Fibroblast of lung (primary cell): ENCODE measurements around the gene SLC15A5. TPM values are rescaled to one million over a fixed set of nuclear protein-coding genes. Genes with fewer than 3 reads are reported as not detected.

Experiments
- DNase-seq, 2 donors: peaks; one replicate each; pipeline versions ENCODE4 v3.0.0 to v3.0.0-alpha.2; 2010; ENCODE audit warnings: low read depth in 2 of 2
- H2AFZ ChIP-seq: 2 replicates; pipeline ENCODE4 v1.5.1; 2012; ENCODE audit warnings: low read length, control low read depth, inconsistent platforms
- H3K27ac ChIP-seq: 2 replicates; pipeline ENCODE4 v1.5.1; 2011; ENCODE audit warnings: low read length, control low read depth; ENCODE audit not compliant: insufficient read depth
- H3K27me3 ChIP-seq: 2 replicates; pipeline ENCODE4 v1.5.1; 2011; ENCODE audit warnings: mild to moderate bottlenecking, low read length; ENCODE audit not compliant: control insufficient read depth, insufficient read depth
- H3K36me3 ChIP-seq: 2 replicates; pipeline ENCODE4 v1.5.1; 2011; ENCODE audit warnings: low read length; ENCODE audit not compliant: control insufficient read depth, insufficient read depth
- H3K4me1 ChIP-seq: 2 replicates; pipeline ENCODE4 v1.5.1; 2011; ENCODE audit warnings: low read length; ENCODE audit not compliant: control insufficient read depth, insufficient read depth; ENCODE audit errors: extremely low read depth
- H3K4me2 ChIP-seq: 2 replicates; pipeline ENCODE4 v1.5.1; 2011; ENCODE audit warnings: low read length, control low read depth; ENCODE audit not compliant: insufficient read depth; ENCODE audit errors: extremely low read depth
- H3K4me3 ChIP-seq, 4 experiments: fragments of 200-600 bp in 1 of 4; sonication (generic) in 1 of 4; replicated peaks in 1 of 4; 2 replicates each; pipeline ENCODE4 v1.5.1; 2011 to 2016; ENCODE audit warnings: low read length in 4 of 4, low read depth in 3 of 4, mild to moderate bottlenecking in 3 of 4, control low read depth in 2 of 4, inconsistent platforms in 1 of 4, mixed read lengths in 1 of 4; ENCODE audit not compliant: insufficient read depth in 1 of 4; ENCODE audit errors: control extremely low read depth in 1 of 4
- H3K79me2 ChIP-seq: 2 replicates; pipeline ENCODE4 v1.5.1; 2012; ENCODE audit warnings: mild to moderate bottlenecking, low read length, inconsistent platforms; ENCODE audit not compliant: control insufficient read depth, insufficient read depth
- H3K9ac ChIP-seq: 2 replicates; pipeline ENCODE4 v1.5.1; 2011; ENCODE audit warnings: mild to moderate bottlenecking, low read length, control low read depth; ENCODE audit not compliant: insufficient read depth
- H3K9me3 ChIP-seq: 2 replicates; pipeline ENCODE4 v1.5.1; 2012; ENCODE audit warnings: low read depth, low read length; ENCODE audit not compliant: control insufficient read depth, insufficient read depth
- H4K20me1 ChIP-seq: 2 replicates; pipeline ENCODE4 v1.5.1; 2011; ENCODE audit warnings: low read length; ENCODE audit not compliant: control insufficient read depth, insufficient read depth; ENCODE audit errors: extremely low read depth
- CTCF ChIP-seq, 2 donors: IDR thresholded peaks in 1 of 2; conservative IDR thresholded peaks in 1 of 2; 1 replicate in 1 of 2; 2 replicates in 1 of 2; pipeline ENCODE4 v1.5.1; 2011 to 2012; ENCODE audit warnings: low read length in 2 of 2, control low read depth in 1 of 2, inconsistent platforms in 1 of 2, low read depth in 1 of 2, mild to moderate bottlenecking in 1 of 2
- EZH2 ChIP-seq: IDR thresholded peaks from 2 replicates; pipeline ENCODE4 v1.5.1; 2012; ENCODE audit warnings: low read length, control low read depth, mild to moderate bottlenecking; ENCODE audit errors: missing control alignments
- polyA plus RNA-seq, 2 donors: library from polyadenylated mRNA; depleted of rRNA in 1 of 2; stranded (reverse) in 1 of 2; unstranded in 1 of 2; fragments of >200 nt; gene quantifications; 2 replicates each; pipeline ENCODE4 v1.2.1, GENCODE V29; 2011 to 2012; ENCODE audit warnings: missing spikeins in 1 of 2
- total RNA-seq: library from RNA; depleted of rRNA; stranded (reverse); fragments of >200 nt; gene quantifications from 2 replicates; pipeline ENCODE4 v1.2.1, GENCODE V29; 2014

SLC15A5 gene
- total and polyA plus RNA-seq, 2 donors (not counting 1 experiment from before 2014, with no cell fraction given): not detected

DNA sequence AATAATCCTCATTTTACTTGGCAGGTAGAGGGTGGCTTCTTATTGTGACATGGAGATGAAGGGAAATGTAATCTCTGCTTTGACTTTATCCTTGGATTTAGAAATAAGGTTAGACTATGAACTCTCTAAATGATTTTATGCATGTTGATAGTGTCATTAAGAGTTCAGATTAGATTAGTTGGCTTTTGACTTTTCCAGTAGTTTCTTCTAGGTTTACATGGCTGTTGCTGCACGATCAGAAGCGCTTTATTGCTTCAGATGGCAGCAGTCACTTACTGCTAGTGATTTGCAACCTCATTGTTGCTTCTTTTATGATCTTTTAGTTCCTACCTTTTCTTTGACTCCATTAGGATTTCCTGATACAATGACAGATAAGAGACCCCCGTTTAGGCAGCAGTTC, 32.3 kb downstream of the SLC15A5 start:
- Histone ChIP-seq H2AFZ (no peak overlapping the region), H3K9ac (no peak overlapping the region), H4K20me1 (no peaks in the 10 kb centered on the region), H3K9me3 (no peaks in the 10 kb centered on the region), H3K27ac (no peak overlapping the region), H3K4me1 (no peaks in the 10 kb centered on the region), H3K36me3 (no peaks in the 10 kb centered on the region), H3K79me2 (no peaks in the 10 kb centered on the region), H3K4me2 (no peak overlapping the region), H3K27me3 (no peaks in the 10 kb centered on the region), H3K4me3 (no peak overlapping the region)
- TF ChIP-seq CTCF (conservative IDR thresholded peaks at IDR 0.05 in 1 of 2, IDR thresholded peaks at IDR 0.05 in 1 of 2; ENCODE audit: low read depth in 1 of 2, low read length in 2 of 2) (no peak), EZH2 (no peak)
- no peak for DNase-seq

- Histone ChIP-seq H3K27ac (no peak overlapping the region), H3K79me2 (no peaks in the 10 kb centered on the region), H3K4me1 (no peaks in the 10 kb centered on the region), H3K4me3 (no peak overlapping the region), H3K9me3 (no peaks in the 10 kb centered on the region), H3K27me3 (no peaks in the 10 kb centered on the region), H2AFZ (no peak overlapping the region), H3K9ac (no peak overlapping the region), H4K20me1 (no peaks in the 10 kb centered on the region), H3K4me2 (no peak overlapping the region), H3K36me3 (no peaks in the 10 kb centered on the region)
- DNase-seq: no peak
- TF ChIP-seq EZH2: no peak
- TF ChIP-seq CTCF (conservative IDR thresholded peaks at IDR 0.05 in 1 of 2, IDR thresholded peaks at IDR 0.05 in 1 of 2; ENCODE audit: low read depth in 1 of 2, low read length in 2 of 2): no peak
Measured at GRCh38 chr12:16243487-16244412, 33.7 kb downstream of the SLC15A5 start.

GRCh38 chr12:16241346-16241745, 36.1 kb downstream of the SLC15A5 start:
- H3K9me3 ChIP-seq: no peaks in the 10 kb centered on the region
- no peak overlapping the region for H3K9ac ChIP-seq
- no peak for DNase-seq
- no peaks in the 10 kb centered on the region for H4K20me1 ChIP-seq
- H2AFZ ChIP-seq: no peak overlapping the region
- no peaks in the 10 kb centered on the region for H3K4me1 ChIP-seq
- H3K79me2 ChIP-seq: no peaks in the 10 kb centered on the region
- H3K27ac ChIP-seq: no peak overlapping the region
- H3K4me3 ChIP-seq: no peak overlapping the region
- H3K4me2 ChIP-seq: no peak overlapping the region
- no peaks in the 10 kb centered on the region for H3K27me3 ChIP-seq
- TF ChIP-seq CTCF (conservative IDR thresholded peaks at IDR 0.05 in 1 of 2, IDR thresholded peaks at IDR 0.05 in 1 of 2; ENCODE audit: low read depth in 1 of 2, low read length in 2 of 2) (no peak), EZH2 (no peak)
- H3K36me3 ChIP-seq: no peaks in the 10 kb centered on the region
